K562 (cell line): ENCODE results near the gene TREX2. TPM values are rescaled to one million over a fixed set of nuclear protein-coding genes. Genes with fewer than 3 reads are reported as not detected.

Source experiments
- ATAC-seq: fragments of 200-7000 bp; cut with Tn5 transposase; 3 replicates; pipeline ENCODE4 v1.9.1; 2020; ENCODE audit warnings: moderate library complexity
- BruUV-seq: library from RNA; stranded (reverse); fragments of 400-500 nt; replicated peaks from 2 replicates; lab custom pipeline; 2021; lab: Mats Ljungman, UMichigan
- CTCF ChIA-PET: fragments of 300-600 bp; formaldehyde crosslinking; extraction: SDS; loops from one replicate; lab custom pipeline; 2021; ENCODE audit warnings: low intra/inter-chr PET ratio; lab: Yijun Ruan, JAX
- POLR2A ChIA-PET: fragments of 300-600, 350-650 bp; sonication (Branson Sonifier 250); formaldehyde crosslinking; extraction: SDS; loops from one replicate; lab custom pipeline; 2021; ENCODE audit warnings: antibody characterized with exemption, inconsistent platforms; lab: Yijun Ruan, JAX
- DNase-seq, 4 experiments: peaks; one replicate each; pipeline versions ENCODE4 v3.0.0 to v3.0.0-alpha.2; 2011 to 2018; ENCODE audit warnings: low spot score in 3 of 4, mixed read lengths in 3 of 4; ENCODE audit errors: extremely low read depth in 1 of 4
- FAIRE-seq: peaks from 2 replicates; lab custom pipeline; 2011; peaks lifted over from hg19 to GRCh38; lab: Jason Lieb, UNC
- H2AFZ ChIP-seq: 2 replicates; pipeline ENCODE4 v1.6.0; 2011; ENCODE audit warnings: low read depth, low read length, control low read depth, inconsistent platforms
- H3K27ac ChIP-seq: fragments of 200-600 bp; 3 replicates; pipeline ENCODE4 v1.8.0; 2011; ENCODE audit warnings: low read depth, mild to moderate bottlenecking, control low read depth, inconsistent platforms, low read length, moderate library complexity, mixed read lengths; ENCODE audit errors: extremely low read depth
- H3K27me3 ChIP-seq, 2 experiments: fragments of 300-600 bp in 1 of 2; 2 replicates in 1 of 2; 3 replicates in 1 of 2; pipeline versions ENCODE4 v1.6.0 to v1.8.0; 2011; ENCODE audit warnings: inconsistent platforms in 2 of 2, low read length in 2 of 2, mild to moderate bottlenecking in 1 of 2, mixed read lengths in 1 of 2, moderate library complexity in 1 of 2; ENCODE audit not compliant: control insufficient read depth in 2 of 2, insufficient read depth in 2 of 2
- H3K36me3 ChIP-seq: fragments of 300-600 bp; 3 replicates; pipeline ENCODE4 v1.8.0; 2011; ENCODE audit warnings: mild to moderate bottlenecking, low read length, inconsistent platforms; ENCODE audit not compliant: control insufficient read depth, insufficient read depth
- H3K4me1 ChIP-seq, 2 experiments: fragments of 200-600 bp in 1 of 2; replicated peaks in 1 of 2; 2 replicates in 1 of 2; 3 replicates in 1 of 2; pipeline versions ENCODE4 v1.5.1 to v1.8.0; 2011; ENCODE audit warnings: inconsistent platforms in 2 of 2, low read length in 2 of 2, mild to moderate bottlenecking in 1 of 2, mixed read lengths in 1 of 2, moderate library complexity in 1 of 2; ENCODE audit not compliant: control insufficient read depth in 2 of 2, insufficient read depth in 2 of 2
- H3K4me2 ChIP-seq: 2 replicates; pipeline ENCODE4 v1.6.1; 2011; ENCODE audit warnings: low read length, control low read depth, inconsistent platforms, mixed read lengths; ENCODE audit not compliant: insufficient read depth
- H3K4me3 ChIP-seq: fragments of 200-600 bp; sonication (generic), shearing (Covaris generic); 2 replicates; pipeline ENCODE4 v1.5.1; 2016; ENCODE audit warnings: control low read depth, inconsistent platforms
- H3K79me2 ChIP-seq: fragments of 200-600 bp; 3 replicates; pipeline ENCODE4 v1.8.0; 2011; ENCODE audit warnings: low read length, inconsistent platforms; ENCODE audit not compliant: control insufficient read depth, insufficient read depth
- H3K9ac ChIP-seq, 2 experiments: 2 replicates each; pipeline versions ENCODE4 v1.6.0 to v1.6.1; 2011; ENCODE audit warnings: low read depth in 2 of 2, low read length in 2 of 2, control low read depth in 1 of 2, inconsistent platforms in 1 of 2, mild to moderate bottlenecking in 1 of 2, mixed read lengths in 1 of 2; ENCODE audit not compliant: insufficient read depth in 1 of 2
- H3K9me1 ChIP-seq: one replicate; pipeline ENCODE4 v1.6.0; 2011; ENCODE audit warnings: inconsistent platforms, mild to moderate bottlenecking, low read length, moderate library complexity; ENCODE audit not compliant: control insufficient read depth, insufficient read depth
- H3K9me3 ChIP-seq: replicated peaks from 2 replicates; pipeline ENCODE4 v1.5.1; 2011; ENCODE audit warnings: low read depth, low read length, inconsistent platforms; ENCODE audit not compliant: control insufficient read depth, insufficient read depth
- H4K20me1 ChIP-seq: replicated peaks from 2 replicates; pipeline ENCODE4 v1.6.1; 2011; ENCODE audit warnings: low read length, inconsistent platforms, mixed read lengths; ENCODE audit not compliant: control insufficient read depth, insufficient read depth
- E2F3 ChIP-seq: fragments of 250-450 bp; sonication (Bioruptor Pico); IDR thresholded peaks from 2 replicates; pipeline ENCODE4 v1.4.0; 2020; ENCODE audit warnings: mild to moderate bottlenecking
- GMEB1 ChIP-seq: fragments of 250-450 bp; sonication (Bioruptor Pico); IDR thresholded peaks from 2 replicates; pipeline ENCODE4 v1.4.0; 2020; ENCODE audit warnings: mild to moderate bottlenecking
- HDAC2 ChIP-seq: fragments of 450-650 bp; IDR thresholded peaks from 2 replicates; pipeline ENCODE4 v1.6.1; 2016; ENCODE audit warnings: mild to moderate bottlenecking
- KAT7 ChIP-seq: sonication (generic); formaldehyde crosslinking; IDR thresholded peaks from 2 replicates; pipeline ENCODE4 v1.8.0; 2022; ENCODE audit warnings: missing genetic modification reagents, mild to moderate bottlenecking, borderline replicate concordance
- KDM1A ChIP-seq, 2 experiments: fragments of 450-650 bp; IDR thresholded peaks; 2 replicates each; pipeline ENCODE4 v1.6.1; 2016; ENCODE audit warnings: mild to moderate bottlenecking in 2 of 2
- KDM4B ChIP-seq, 2 experiments: fragments of 450-650 bp in 1 of 2; sonication (generic) in 1 of 2; IDR thresholded peaks; 2 replicates each; pipeline ENCODE4 v1.6.1; 2016 to 2017; ENCODE audit warnings: borderline replicate concordance in 2 of 2, antibody characterized with exemption in 1 of 2, low read depth in 1 of 2, mild to moderate bottlenecking in 1 of 2
- PCBP2 ChIP-seq: fragments of 200-400 bp; formaldehyde crosslinking; IDR thresholded peaks from 2 replicates; pipeline ENCODE4 v1.6.1; 2018; ENCODE audit warnings: low read length, low read depth, mild to moderate bottlenecking, moderate library complexity; ENCODE audit not compliant: poor library complexity, severe bottlenecking
- PHB2 ChIP-seq: fragments of 450-650 bp; IDR thresholded peaks from 2 replicates; pipeline ENCODE4 v1.6.1; 2017; ENCODE audit warnings: low read depth
- RBFOX2 ChIP-seq: fragments of 200-400 bp; formaldehyde crosslinking; IDR thresholded peaks from 2 replicates; pipeline ENCODE4 v1.6.1; 2017; ENCODE audit warnings: low read depth, mild to moderate bottlenecking, low read length, moderate library complexity
- STAT5A ChIP-seq: IDR thresholded peaks from 2 replicates; pipeline ENCODE4 v1.6.1; 2012; ENCODE audit warnings: low read length, inconsistent platforms, borderline replicate concordance
- TBL1XR1 ChIP-seq, 2 experiments: IDR thresholded peaks; 2 replicates each; pipeline ENCODE4 v1.6.1; 2012; ENCODE audit warnings: improper control_type of control experiment in 2 of 2, low read length in 2 of 2, mild to moderate bottlenecking in 1 of 2
- ZKSCAN1 ChIP-seq: fragments of 150-350 bp; IDR thresholded peaks from 2 replicates; pipeline ENCODE4 v1.6.1; 2016; ENCODE audit warnings: low read depth, low read length
- ZNF77 ChIP-seq: fragments of 250-450 bp; sonication (Bioruptor Pico); IDR thresholded peaks from 2 replicates; pipeline ENCODE4 v1.5.0; 2020
- WGBS: fragments of 100-300 bp; shearing (Covaris generic); methylation state at CpG from one replicate; pipeline ENCODE4 v1.1.6; 2016; ENCODE audit warnings: low coverage, mixed read lengths; ENCODE audit not compliant: insufficient coverage; ENCODE audit errors: missing lambda C conversion rate; 5-methylcytosine and 5-hydroxymethylcytosine counted together
- in situ Hi-C: fragments of 300-500 bp; cut with MboI; formaldehyde crosslinking; loops from 4 replicates; pipeline ENCODE4 v1.15.0; 2018; ENCODE audit warnings: inconsistent platforms, mixed read lengths
- intact Hi-C: fragments of 100-400 bp; cut with micrococcal nuclease; formaldehyde crosslinking; loops from 2 replicates; pipeline ENCODE4 v1.14.2; 2022
- polyA plus RNA-seq, 8 experiments: library from polyadenylated mRNA; depleted of rRNA in 4 of 8; stranded (reverse) in 5 of 8; unstranded in 3 of 8; fragments of >200 nt; fragmentation: Nextera tagmentation in 2 of 8; fragmentation: Illumina TruSeq in 1 of 8; extraction: Ambion mirVana in 2 of 8; extraction: Trizol in 1 of 8; gene quantifications; 2 replicates each; pipeline versions ENCODE4 v1.2.1 to v1.2.3, GENCODE V29; 2011 to 2014; ENCODE audit warnings: inconsistent platforms in 1 of 8, missing spikeins in 1 of 8
- total RNA-seq, 7 experiments: library from RNA; depleted of rRNA in 6 of 7; stranded (reverse); fragments of >200 nt in 6 of 7; fragmentation: Illumina TruSeq in 2 of 7; extraction: Trizol in 2 of 7; gene quantifications; 2 replicates each; pipeline versions ENCODE4 v1.2.1 to v1.2.3, GENCODE V29; 2011 to 2021; ENCODE audit warnings: low replicate concordance in 1 of 7

Gene TREX2
- total and polyA plus RNA-seq, 9 of the 15 experiments (the other 6 are each of a cell fraction or from before 2014, with no cell fraction given): 0.07 to 1.5 (median 0.33) TPM; not detected in 2

DNA sequence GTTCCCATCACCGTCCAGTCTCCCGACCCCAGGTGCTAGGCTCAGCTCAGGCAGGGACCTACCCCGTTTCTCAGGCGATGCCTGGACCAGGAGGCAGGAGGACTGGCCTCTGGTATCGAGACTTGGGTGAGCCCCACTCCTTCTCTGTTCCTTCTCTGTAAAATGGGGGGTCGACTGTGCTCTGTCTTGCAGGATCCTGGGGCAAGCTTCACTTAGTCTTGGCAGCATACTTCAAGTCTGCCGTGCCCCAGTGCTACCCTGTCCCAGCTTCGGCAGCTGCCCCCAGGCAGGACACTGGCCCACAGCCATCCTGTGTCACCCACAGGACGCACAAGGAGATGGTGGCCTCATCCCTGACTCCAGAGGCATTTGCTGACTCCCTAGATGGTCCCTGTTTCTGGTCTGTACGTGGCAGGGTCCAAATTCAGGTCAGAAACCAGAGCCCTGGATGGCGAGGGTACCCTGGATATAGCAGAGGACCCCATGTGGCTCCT lies 31.6 kb upstream of the TREX2 start:
- Histone ChIP-seq H2AFZ (no peak overlapping the region), H3K79me2 (no peaks in the 10 kb centered on the region), H3K36me3 (no peaks in the 10 kb centered on the region), H3K9ac (peak overlapping the region in 1 of 2 experiments; percentile 17; a peak in 1 of 4 replicates), H3K4me3 (no peak overlapping the region), H3K27me3 (no peaks in the 10 kb centered on the region), H3K27ac (no peak overlapping the region), H4K20me1 (no peaks in the 10 kb centered on the region), H3K4me2 (no peak overlapping the region), H3K9me1 (no peaks in the 10 kb centered on the region), H3K9me3 (no peaks in the 10 kb centered on the region), H3K4me1 (peaks cover 4 to 50% of the 10 kb centered on the region in 2 experiments; a peak in 4 of 5 replicates)
- DNase-seq (no peak), FAIRE-seq (no peak), ATAC-seq (no peak)
- POLR2A ChIA-PET: interaction anchor here (0.6 to 0.7 kb wide), 2 partner anchors 10 to 13 kb away, joined by 3 read pairs; no protein-coding TSS in a partner anchor
- no peak for TF ChIP-seq HDAC2
- TF ChIP-seq ZNF77: no peak
- TF ChIP-seq E2F3 (CRISPR knock-in tag): no peak
- TF ChIP-seq RBFOX2: no peak
- TF ChIP-seq ZKSCAN1: no peak
- TF ChIP-seq GMEB1: no peak
- TF ChIP-seq TBL1XR1 (IDR thresholded peaks at IDR 0.05; ENCODE audit: low read length in 2 of 2): no peak
- TF ChIP-seq KDM4B (IDR thresholded peaks at IDR 0.05; ENCODE audit: borderline replicate concordance in 2 of 2, low read depth in 1 of 2): no peak
- no peak for TF ChIP-seq PCBP2
- no peak for TF ChIP-seq KDM1A (IDR thresholded peaks at IDR 0.05)
- no peak for TF ChIP-seq KAT7 (CRISPR knock-in tag)
- TF ChIP-seq PHB2: no peak
- TF ChIP-seq STAT5A: no peak
- CTCF ChIA-PET: no interaction called here
- in situ Hi-C loops (no loop called here), intact Hi-C loops (no loop called here)
- BruUV-seq: no TSS peak
- 6% methylated on average over 4 of the region's 11 CpGs for WGBS
